ENCODE measurements around the gene SLC35F2.

DNA sequence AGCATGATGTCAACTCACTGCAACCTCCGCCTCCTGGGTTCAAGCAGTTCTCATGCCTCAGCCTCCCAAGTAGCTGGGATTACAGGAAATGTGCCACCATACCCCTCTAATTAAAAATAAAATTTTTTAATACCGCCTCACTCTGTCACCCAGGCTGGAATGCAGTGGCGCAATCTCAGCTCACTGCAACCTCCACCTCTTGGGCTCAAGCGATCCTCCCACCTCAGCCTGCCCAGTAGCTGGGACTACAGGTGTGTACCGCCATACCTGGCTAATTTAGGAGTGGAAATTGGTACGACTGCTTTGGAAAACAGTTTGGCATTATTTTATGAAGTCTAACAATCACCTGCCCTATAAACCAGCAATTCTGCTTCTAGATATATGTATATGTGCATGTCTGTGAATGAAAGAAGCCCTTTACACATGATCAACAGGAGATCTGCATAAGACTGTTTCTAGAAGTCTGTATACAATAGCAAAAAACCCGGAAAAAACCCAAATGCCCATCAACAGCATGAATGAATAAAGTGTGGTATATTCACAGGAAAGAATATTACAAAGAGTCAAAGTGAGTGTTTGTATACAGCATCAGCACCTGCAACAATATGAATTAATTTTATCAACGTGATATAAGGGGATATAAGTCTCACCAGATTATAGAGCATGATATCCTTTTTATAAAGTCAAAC lies 16.0 kb downstream of the SLC35F2 start:
- TF ChIP-seq, protein P1, sequence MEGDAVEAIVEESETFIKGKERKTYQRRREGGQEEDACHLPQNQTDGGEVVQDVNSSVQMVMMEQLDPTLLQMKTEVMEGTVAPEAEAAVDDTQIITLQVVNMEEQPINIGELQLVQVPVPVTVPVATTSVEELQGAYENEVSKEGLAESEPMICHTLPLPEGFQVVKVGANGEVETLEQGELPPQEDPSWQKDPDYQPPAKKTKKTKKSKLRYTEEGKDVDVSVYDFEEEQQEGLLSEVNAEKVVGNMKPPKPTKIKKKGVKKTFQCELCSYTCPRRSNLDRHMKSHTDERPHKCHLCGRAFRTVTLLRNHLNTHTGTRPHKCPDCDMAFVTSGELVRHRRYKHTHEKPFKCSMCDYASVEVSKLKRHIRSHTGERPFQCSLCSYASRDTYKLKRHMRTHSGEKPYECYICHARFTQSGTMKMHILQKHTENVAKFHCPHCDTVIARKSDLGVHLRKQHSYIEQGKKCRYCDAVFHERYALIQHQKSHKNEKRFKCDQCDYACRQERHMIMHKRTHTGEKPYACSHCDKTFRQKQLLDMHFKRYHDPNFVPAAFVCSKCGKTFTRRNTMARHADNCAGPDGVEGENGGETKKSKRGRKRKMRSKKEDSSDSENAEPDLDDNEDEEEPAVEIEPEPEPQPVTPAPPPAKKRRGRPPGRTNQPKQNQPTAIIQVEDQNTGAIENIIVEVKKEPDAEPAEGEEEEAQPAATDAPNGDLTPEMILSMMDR (conservative IDR thresholded peaks at IDR 0.05 in 1 of 2, IDR thresholded peaks at IDR 0.05 in 1 of 2; ENCODE audit: low read depth in 1 of 2, low read length in 2 of 2) = no peak
- no peak for TF ChIP-seq EZH2 (IDR thresholded peaks at IDR 0.05; ENCODE audit: low read length, missing control alignments)

Data from fibroblast of lung (primary cell).